ENCODE data around the gene MOG. TPM values are rescaled to one million over a fixed set of nuclear protein-coding genes. Genes with fewer than 3 reads are reported as not detected.

The MOG gene
- total RNA-seq, 4 donors from 2014 or later, result not detected

DNA sequence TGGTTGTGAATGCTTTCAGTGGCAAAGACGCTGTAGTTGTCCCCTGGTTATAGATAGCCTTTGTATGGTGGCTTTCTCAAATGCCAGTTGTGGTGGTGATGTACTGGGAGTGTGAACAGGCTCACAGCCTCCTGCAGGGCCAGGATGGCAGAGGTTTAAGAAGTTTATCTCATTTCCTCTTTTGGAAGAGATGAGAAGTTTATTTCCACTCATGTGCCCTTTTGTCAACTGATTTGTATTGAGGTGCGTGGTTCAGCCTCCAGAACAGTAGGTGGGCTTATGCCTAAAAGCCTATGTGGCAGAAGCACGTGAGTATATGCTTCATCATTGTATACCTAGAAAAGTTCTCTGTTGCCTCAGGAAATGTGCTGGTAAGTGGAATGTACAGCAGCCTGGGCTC lies 37.7 kb downstream of the MOG start:
- no peak for DNase-seq (ENCODE audit: low spot score in 2 of 2)
- no peak overlapping the region for H3K4me3 ChIP-seq
- no peaks in the 10 kb centered on the region for H3K9me3 ChIP-seq
- no peaks in the 10 kb centered on the region for H3K36me3 ChIP-seq
- H3K27me3 ChIP-seq, result no peaks in the 10 kb centered on the region
- 55% methylated on average over 3 of the region's 3 CpGs for WGBS
- TF ChIP-seq EP300 (IDR thresholded peaks at IDR 0.05) (no peak), POLR2AphosphoS5 (IDR thresholded peaks at IDR 0.05) (no peak), CTCF (IDR thresholded peaks at IDR 0.05) (no peak), POLR2A (IDR thresholded peaks at IDR 0.05) (no peak)
- no peaks in the 10 kb centered on the region for H3K4me1 ChIP-seq
- H3K27ac ChIP-seq, result no peak overlapping the region

DNA sequence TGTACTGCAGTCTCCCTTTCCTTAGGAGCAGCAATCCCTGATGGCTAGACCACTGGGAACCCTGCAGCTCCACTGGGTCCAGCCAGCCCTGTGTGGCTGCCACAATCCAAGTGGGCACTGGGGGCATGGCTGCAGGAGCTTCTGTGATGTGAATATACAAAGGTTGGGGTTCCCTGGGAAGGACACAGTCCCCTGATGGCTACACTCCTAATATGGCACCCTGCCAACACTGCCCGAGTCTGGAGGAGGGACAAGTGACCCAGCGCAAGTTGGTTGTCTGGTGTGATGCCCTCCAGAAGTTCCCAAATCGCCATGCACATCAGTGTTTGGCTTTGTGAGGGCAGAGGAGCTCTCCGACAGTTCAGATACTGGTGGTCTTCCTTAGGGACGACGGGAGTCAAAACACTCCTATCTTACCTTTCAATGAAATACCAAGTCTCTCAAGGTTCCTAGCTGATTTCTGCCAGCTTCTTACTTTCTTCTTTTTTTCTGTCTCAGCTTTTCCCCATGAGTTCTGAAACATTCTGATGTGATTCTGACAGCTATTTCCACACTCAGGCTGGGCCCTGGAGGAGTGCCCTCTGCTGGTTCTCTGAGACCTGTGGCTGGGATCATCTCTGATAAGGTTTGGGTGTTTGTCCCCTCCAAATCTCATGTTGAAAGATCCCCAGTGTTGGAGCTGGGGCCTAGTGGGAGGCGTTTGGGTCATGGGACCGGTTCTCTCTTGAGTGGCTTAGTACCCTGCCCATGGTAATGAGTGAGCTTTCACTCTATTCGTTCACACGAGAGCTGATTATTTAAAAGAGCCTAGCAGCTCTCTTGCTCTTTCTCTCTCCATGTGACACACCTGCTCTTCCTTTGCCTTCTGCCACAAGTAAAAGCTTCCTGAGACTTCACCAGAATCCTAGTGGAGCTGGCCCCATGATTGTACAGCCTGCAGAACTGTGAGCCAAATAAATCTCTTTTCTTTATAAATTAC lies 39.5 kb downstream of the MOG start:
- TF ChIP-seq CTCF (IDR thresholded peaks at IDR 0.05), result peak in 1 of 2 donors; percentile 28
- no peak for TF ChIP-seq POLR2AphosphoS5 (IDR thresholded peaks at IDR 0.05)
- WGBS, result 66% methylated on average over 8 of the region's 10 CpGs

DNA sequence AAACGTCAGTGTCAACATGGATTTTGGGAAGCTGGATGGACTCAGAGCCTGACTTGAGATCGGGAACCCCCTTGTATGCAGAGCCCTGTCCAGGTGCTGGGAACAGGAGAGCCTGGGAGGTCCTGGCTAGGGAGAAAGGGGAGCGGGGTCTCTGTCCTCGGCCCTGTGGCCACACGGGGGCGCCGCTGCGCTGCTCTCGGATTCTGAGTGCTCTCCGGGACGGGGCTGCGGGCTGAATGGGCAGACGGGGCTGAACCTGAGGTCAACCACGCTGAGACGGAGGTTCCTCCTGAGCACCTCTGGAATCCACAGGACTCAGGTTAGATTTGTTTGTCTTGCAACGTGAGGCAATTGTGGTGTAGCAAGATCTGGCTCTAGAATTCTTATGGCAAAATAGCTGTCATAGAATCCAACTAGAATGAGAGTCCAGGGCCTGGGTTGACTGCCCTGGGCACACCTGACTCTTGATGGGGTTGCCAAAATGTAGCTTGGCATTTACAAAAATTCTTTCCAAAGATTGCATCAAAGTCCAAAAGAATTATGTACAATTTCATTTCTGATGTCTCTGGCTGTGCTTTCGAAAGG lies 45.7 kb downstream of the MOG start:
- DNase-seq (ENCODE audit: low spot score in 2 of 2), result no peak
- 43% methylated on average over 3 of the region's 17 CpGs for WGBS
- Histone ChIP-seq H3K36me3 (no peaks in the 10 kb centered on the region), H3K27ac (no peak overlapping the region), H3K9me3 (no peaks in the 10 kb centered on the region), H3K27me3 (peaks cover 14% of the 10 kb centered on the region), H3K4me1 (no peaks in the 10 kb centered on the region), H3K4me3 (no peak overlapping the region)
- no peak for TF ChIP-seq POLR2AphosphoS5 (IDR thresholded peaks at IDR 0.05)
- TF ChIP-seq CTCF (IDR thresholded peaks at IDR 0.05), result peak in 1 of 2 donors; percentile 68

More for the DNA sequence above, 39.5 kb downstream of the MOG start:
- H3K4me3 ChIP-seq, result no peak overlapping the region
- DNase-seq (ENCODE audit: low spot score in 2 of 2), result no peak
- H3K27ac ChIP-seq, result no peak overlapping the region
- H3K4me1 ChIP-seq, result no peaks in the 10 kb centered on the region
- no peaks in the 10 kb centered on the region for H3K9me3 ChIP-seq
- H3K36me3 ChIP-seq, result no peaks in the 10 kb centered on the region
- H3K27me3 ChIP-seq, result no peaks in the 10 kb centered on the region

- Histone ChIP-seq H3K9me3 (no peaks in the 10 kb centered on the region), H3K4me3 (no peak overlapping the region), H3K27me3 (peaks cover 19% of the 10 kb centered on the region), H3K36me3 (no peaks in the 10 kb centered on the region), H3K27ac (no peak overlapping the region), H3K4me1 (no peaks in the 10 kb centered on the region)
- DNase-seq (ENCODE audit: low spot score in 2 of 2), result no peak
- no peak for TF ChIP-seq POLR2AphosphoS5 (IDR thresholded peaks at IDR 0.05)
- TF ChIP-seq EP300 (IDR thresholded peaks at IDR 0.05), result no peak
- no peak for TF ChIP-seq POLR2A (IDR thresholded peaks at IDR 0.05)
- TF ChIP-seq CTCF (IDR thresholded peaks at IDR 0.05), result peak; percentile 22 to 47
- 29% methylated on average over 10 of the region's 10 CpGs for WGBS
These were observed 48.7 kb downstream of the MOG start for GRCh38 chr6:29705389-29706231.
